Neutrophil (primary cell): ENCODE measurements around the gene KDM8.
"Not testable (repeated sequence)": the region's sequence is repeated elsewhere in the genome, so short reads cannot be mapped to it uniquely, and the experiment has no call there.

Source experiments
- H3K27ac ChIP-seq: fragments of 200-600 bp; sonication (generic); 2 replicates; pipeline ENCODE4 v1.5.1; 2016; ENCODE audit warnings: mild to moderate bottlenecking, moderate library complexity
- H3K27me3 ChIP-seq: fragments of 200-600 bp; sonication (generic); 2 replicates; pipeline ENCODE4 v1.6.0; 2016; ENCODE audit warnings: mild to moderate bottlenecking
- H3K36me3 ChIP-seq: fragments of 200-600 bp; sonication (generic); 2 replicates; pipeline ENCODE4 v1.5.1; 2017
- H3K4me1 ChIP-seq, 2 experiments: fragments of 200-600 bp in 1 of 2; sonication (generic) in 1 of 2; 1 replicate in 1 of 2; 2 replicates in 1 of 2; pipeline versions ENCODE4 v1.5.1 to v1.6.1; 2013 to 2016; ENCODE audit warnings: low read depth in 1 of 2, low read length in 1 of 2, mild to moderate bottlenecking in 1 of 2, moderate library complexity in 1 of 2; ENCODE audit not compliant: control insufficient read depth in 1 of 2, insufficient read depth in 1 of 2
- H3K4me3 ChIP-seq, 2 experiments: fragments of 200-600 bp in 1 of 2; sonication (generic) in 1 of 2; 1 replicate in 1 of 2; 2 replicates in 1 of 2; pipeline ENCODE4 v1.5.1; 2013 to 2016; ENCODE audit warnings: low read depth in 1 of 2, low read length in 1 of 2, mild to moderate bottlenecking in 1 of 2, moderate library complexity in 1 of 2
- H3K9me3 ChIP-seq: fragments of 200-600 bp; sonication (generic); 2 replicates; pipeline ENCODE4 v1.5.1; 2016
- TF ChIP-seq, protein P1 (sequence below): fragments of 200-600 bp; sonication (generic); IDR thresholded peaks from 2 replicates; pipeline ENCODE4 v1.5.1; 2016; ENCODE audit warnings: antibody characterized with exemption

The KDM8 gene

DNA sequence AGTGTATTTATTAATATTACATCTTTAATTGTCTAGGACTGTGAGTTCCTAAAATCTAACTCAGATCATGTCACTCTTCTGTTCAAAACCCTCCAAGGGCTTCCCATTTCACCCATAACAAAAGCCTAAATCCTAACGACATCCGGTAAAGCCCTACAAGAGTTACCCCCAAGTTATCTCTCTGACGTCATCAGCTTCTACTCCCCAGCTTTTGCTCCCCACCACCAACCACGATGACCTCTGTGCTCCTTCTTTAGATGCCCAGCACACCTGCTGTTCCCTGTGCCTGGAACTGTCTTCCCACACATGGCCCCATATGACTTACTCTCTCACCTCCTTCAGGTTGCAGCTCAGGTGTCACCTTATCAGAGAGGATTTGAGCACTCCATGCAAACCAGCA, 6.3 kb upstream of the KDM8 start:
- Histone ChIP-seq H3K4me1 (peaks cover 13 to 26% of the 10 kb centered on the region in 2 experiments), H3K4me3 (no peak overlapping the region), H3K27me3 (no peaks in the 10 kb centered on the region), H3K36me3 (no peaks in the 10 kb centered on the region), H3K27ac (no peak overlapping the region), H3K9me3 (no peaks in the 10 kb centered on the region)
- TF ChIP-seq, protein P1, sequence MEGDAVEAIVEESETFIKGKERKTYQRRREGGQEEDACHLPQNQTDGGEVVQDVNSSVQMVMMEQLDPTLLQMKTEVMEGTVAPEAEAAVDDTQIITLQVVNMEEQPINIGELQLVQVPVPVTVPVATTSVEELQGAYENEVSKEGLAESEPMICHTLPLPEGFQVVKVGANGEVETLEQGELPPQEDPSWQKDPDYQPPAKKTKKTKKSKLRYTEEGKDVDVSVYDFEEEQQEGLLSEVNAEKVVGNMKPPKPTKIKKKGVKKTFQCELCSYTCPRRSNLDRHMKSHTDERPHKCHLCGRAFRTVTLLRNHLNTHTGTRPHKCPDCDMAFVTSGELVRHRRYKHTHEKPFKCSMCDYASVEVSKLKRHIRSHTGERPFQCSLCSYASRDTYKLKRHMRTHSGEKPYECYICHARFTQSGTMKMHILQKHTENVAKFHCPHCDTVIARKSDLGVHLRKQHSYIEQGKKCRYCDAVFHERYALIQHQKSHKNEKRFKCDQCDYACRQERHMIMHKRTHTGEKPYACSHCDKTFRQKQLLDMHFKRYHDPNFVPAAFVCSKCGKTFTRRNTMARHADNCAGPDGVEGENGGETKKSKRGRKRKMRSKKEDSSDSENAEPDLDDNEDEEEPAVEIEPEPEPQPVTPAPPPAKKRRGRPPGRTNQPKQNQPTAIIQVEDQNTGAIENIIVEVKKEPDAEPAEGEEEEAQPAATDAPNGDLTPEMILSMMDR: no peak

DNA sequence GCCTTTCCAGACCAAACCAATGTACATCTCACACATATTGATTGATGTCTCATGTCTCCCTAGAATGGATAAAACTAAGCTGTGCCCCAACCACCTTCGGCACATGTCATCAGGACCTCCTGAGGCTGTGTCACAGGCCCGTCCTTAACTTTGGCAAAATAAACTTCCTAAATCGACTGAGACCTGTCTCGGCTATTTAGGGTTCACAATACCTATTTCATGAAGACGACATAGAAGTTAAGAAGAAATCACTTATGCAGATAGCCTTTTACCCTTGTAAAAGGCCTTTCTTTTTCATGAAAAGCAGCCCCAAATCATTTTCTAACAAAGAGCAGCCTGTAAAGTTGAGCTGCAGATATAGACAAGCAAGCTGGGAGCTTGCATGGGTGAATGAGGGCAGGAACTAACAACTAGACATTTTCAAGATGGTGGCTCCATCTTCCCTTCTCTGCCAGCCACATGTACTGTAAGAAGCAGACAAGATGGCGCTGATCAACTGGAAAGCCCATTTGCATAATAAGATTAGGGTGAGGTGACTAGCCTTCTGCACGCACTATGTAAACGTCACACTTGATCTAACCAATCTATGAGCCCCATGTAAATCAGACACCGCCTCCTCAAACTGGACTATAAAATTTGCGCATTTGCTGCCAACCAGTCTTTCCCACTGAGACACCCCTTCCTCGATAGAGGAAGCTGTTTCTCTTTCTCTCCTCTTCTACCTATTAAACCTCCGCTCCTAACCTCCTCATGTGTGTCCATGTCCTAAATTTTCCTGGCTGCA, 4.7 kb upstream of the KDM8 start:
- Histone ChIP-seq H3K4me1 (peaks cover 21 to 34% of the 10 kb centered on the region in 2 experiments), H3K27me3 (no peaks in the 10 kb centered on the region), H3K4me3 (no peak overlapping the region), H3K27ac (no peak overlapping the region), H3K9me3 (no peaks in the 10 kb centered on the region), H3K36me3 (no peaks in the 10 kb centered on the region)
- TF ChIP-seq, protein P1: no peak

DNA sequence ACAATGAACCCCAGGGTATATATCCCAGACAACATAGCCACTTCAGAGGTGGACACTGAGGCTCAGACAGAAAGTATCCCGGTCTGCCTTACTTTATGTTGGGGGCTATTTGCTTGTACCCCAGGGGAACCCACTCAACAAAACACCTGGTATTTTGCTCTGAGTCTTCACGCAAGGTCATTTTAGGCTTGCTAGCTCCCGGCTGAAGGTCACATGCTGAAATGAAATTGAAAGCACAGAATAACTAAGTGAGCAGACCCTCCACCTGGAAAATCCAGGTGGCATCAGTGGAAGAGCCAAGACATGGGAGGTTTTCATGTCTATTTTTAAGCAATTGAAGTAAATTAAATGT, 4.1 kb upstream of the KDM8 start:
- peaks cover 25 to 37% of the 10 kb centered on the region in 2 experiments for H3K4me1 ChIP-seq
- no peaks in the 10 kb centered on the region for H3K9me3 ChIP-seq
- no peak overlapping the region for H3K4me3 ChIP-seq
- H3K27ac ChIP-seq: peak overlapping the region; percentile 83
- TF ChIP-seq, protein P1: no peak
- H3K36me3 ChIP-seq: no peaks in the 10 kb centered on the region
- no peaks in the 10 kb centered on the region for H3K27me3 ChIP-seq

DNA sequence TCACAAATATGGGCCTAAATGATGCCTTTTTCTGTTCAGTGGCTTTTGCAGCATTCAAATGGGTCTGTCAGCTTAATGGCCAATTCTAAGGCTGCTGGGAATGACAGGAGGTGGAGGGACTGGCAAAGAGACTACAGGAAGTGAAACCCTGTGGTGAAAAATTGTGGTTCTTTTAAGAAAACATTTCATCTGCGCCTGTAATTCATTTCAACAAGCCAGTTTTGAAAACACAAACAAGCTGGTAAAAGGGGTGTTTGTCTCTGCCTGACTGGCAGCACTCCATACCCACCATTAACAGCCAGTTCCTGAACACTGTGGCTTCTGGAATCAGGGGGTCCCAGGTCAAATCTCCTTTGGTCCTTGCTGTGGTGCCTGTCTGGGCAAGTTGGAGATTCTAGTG, 3.6 kb upstream of the KDM8 start:
- Histone ChIP-seq H3K27me3 (no peaks in the 10 kb centered on the region), H3K4me1 (peaks cover 29 to 43% of the 10 kb centered on the region in 2 experiments), H3K27ac (peak overlapping the region; percentile 83), H3K36me3 (no peaks in the 10 kb centered on the region), H3K4me3 (no peak overlapping the region), H3K9me3 (no peaks in the 10 kb centered on the region)
- TF ChIP-seq, protein P1: no peak

DNA sequence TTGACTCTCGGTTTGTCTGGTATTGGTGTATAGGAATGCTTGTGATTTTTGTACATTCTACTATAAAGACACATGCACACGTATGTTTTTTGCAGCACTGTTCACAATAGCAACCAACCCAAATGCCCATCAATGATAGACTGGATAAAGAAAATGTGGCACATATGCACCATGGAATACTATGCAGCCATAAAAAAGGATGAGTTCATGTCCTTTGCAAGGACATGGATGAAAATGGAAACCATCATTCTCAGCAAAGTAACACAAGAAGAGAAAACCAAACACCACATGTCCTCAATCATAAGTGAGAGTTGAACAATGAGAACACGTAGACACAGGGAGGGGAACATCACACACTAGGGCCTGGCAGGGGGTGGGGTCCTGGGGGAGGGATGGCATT, 2.4 kb upstream of the KDM8 start:
- not testable (repeated sequence) for H3K36me3 ChIP-seq, H3K9me3 ChIP-seq, H3K27me3 ChIP-seq, H3K4me3 ChIP-seq
- Histone ChIP-seq H3K4me1 (peaks cover 29 to 44% of the 10 kb centered on the region in 2 experiments), H3K27ac (peak overlapping the region; percentile 83)

DNA sequence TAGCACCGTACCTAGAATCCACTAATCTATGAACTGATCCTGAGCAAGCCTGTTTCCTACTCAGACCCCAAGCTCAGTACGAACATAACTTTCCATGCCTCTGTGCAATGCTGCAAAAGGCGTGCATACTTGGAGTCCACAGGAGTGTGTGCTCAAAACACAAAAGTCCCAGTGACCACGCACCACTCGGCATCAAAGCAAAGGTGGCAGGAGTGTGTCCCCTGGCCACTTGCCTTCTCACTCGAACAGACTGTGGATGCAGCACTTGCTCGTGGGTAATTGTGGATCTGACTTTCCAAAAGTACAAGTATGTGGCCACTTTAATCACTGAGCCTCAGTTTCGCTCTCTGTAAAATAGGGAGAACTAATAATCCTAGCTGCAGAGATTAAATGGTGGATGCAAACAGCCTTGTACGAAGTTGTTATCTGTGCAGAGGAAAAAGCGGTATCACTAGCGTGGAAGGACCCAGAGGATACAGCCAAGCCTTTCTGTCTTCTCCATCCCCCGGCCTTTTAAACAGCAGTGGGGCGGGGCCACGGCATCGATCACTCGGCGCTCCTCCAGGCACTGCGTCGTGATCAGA, 311 bp upstream of the KDM8 start:
- H3K4me1 ChIP-seq: peaks cover 29 to 44% of the 10 kb centered on the region in 2 experiments
- no peaks in the 10 kb centered on the region for H3K27me3 ChIP-seq
- H3K27ac ChIP-seq: peak overlapping the region; percentile 90
- TF ChIP-seq, protein P1: no peak
- H3K9me3 ChIP-seq: no peaks in the 10 kb centered on the region
- H3K4me3 ChIP-seq: peak overlapping the region; percentile 81 to 90
- H3K36me3 ChIP-seq: no peaks in the 10 kb centered on the region
